PFSK-1 (cell line): ENCODE data around the gene FAM13A.

Experiments used
- FOXP2 ChIP-seq: optimal IDR thresholded peaks from 2 replicates; pipeline ENCODE3; 2011; ENCODE audit warnings: borderline replicate concordance, control low read depth, inconsistent platforms; ENCODE audit not compliant: insufficient read depth; ENCODE audit errors: extremely low read length, extremely low read depth
- POLR2AphosphoS5 ChIP-seq: IDR thresholded peaks from 2 replicates; pipeline ENCODE4 v1.6.1; 2012; ENCODE audit warnings: low read depth, mild to moderate bottlenecking, control low read depth, low read length, moderate library complexity
- REST ChIP-seq, 2 experiments: IDR thresholded peaks; 2 replicates each; pipeline versions ENCODE4 v1.6.1 to v1.8.0; 2011 to 2012; ENCODE audit warnings: low read depth in 2 of 2, low read length in 2 of 2, control low read depth in 1 of 2, inconsistent platforms in 1 of 2, mild to moderate bottlenecking in 1 of 2, moderate library complexity in 1 of 2; ENCODE audit not compliant: insufficient read depth in 1 of 2
- SIN3A ChIP-seq: IDR thresholded peaks from 2 replicates; pipeline ENCODE4 v1.6.1; 2012; ENCODE audit warnings: mild to moderate bottlenecking, low read length, moderate library complexity, borderline replicate concordance; ENCODE audit not compliant: insufficient read depth
- TAF1 ChIP-seq: IDR thresholded peaks from 2 replicates; pipeline ENCODE4 v1.6.1; 2012; ENCODE audit warnings: low read length, control low read depth, borderline replicate concordance; ENCODE audit not compliant: insufficient read depth

Gene FAM13A

GRCh38 chr4:88786011-88786410 is 271.0 kb downstream of the FAM13A start:
- TF ChIP-seq POLR2AphosphoS5 (no peak), FOXP2 (no peak), TAF1 (no peak)

GRCh38 chr4:88780389-88780788 is 276.6 kb downstream of the FAM13A start:
- TF ChIP-seq POLR2AphosphoS5 (no peak), TAF1 (no peak)

GRCh38 chr4:88779431-88779830 is 277.6 kb downstream of the FAM13A start:
- no peak for TF ChIP-seq POLR2AphosphoS5

GRCh38 chr4:88775529-88775928 is 281.5 kb downstream of the FAM13A start:
- TF ChIP-seq FOXP2 (no peak), REST (IDR thresholded peaks at IDR 0.05; ENCODE audit: insufficient read depth in 1 of 2, low read depth in 2 of 2, low read length in 2 of 2) (no peak), POLR2AphosphoS5 (no peak), SIN3A (no peak), TAF1 (no peak)

- TF ChIP-seq TAF1 (no peak), POLR2AphosphoS5 (no peak), SIN3A (no peak), FOXP2 (no peak), REST (IDR thresholded peaks at IDR 0.05; ENCODE audit: insufficient read depth in 1 of 2, low read depth in 2 of 2, low read length in 2 of 2) (no peak)
Observed at GRCh38 chr4:88775026-88775425, 282.0 kb downstream of the FAM13A start.

GRCh38 chr4:88771883-88772450 is 285.0 kb downstream of the FAM13A start:
- TF ChIP-seq POLR2AphosphoS5 (no peak), REST (IDR thresholded peaks at IDR 0.05; ENCODE audit: insufficient read depth in 1 of 2, low read depth in 2 of 2, low read length in 2 of 2) (no peak), TAF1 (no peak), FOXP2 (no peak), SIN3A (no peak)

GRCh38 chr4:88765729-88766128 is 291.3 kb downstream of the FAM13A start:
- TF ChIP-seq TAF1 (no peak), REST (IDR thresholded peaks at IDR 0.05; ENCODE audit: insufficient read depth in 1 of 2, low read depth in 2 of 2, low read length in 2 of 2) (peak; percentile 70 to 90), FOXP2 (no peak)
